ENCODE measurements around the gene C13orf46.

C13orf46 gene

GRCh38 chr13:113938716-113939115, 35.2 kb downstream of the C13orf46 start:
- no peak for DNase-seq (ENCODE audit: low read depth)
- no peak overlapping the region for H3K4me3 ChIP-seq (ENCODE audit: low read length)
- TF ChIP-seq CTCF (IDR thresholded peaks at IDR 0.05; ENCODE audit: insufficient read depth, low read depth, low read length, missing control alignments) = no peak

GRCh38 chr13:113938246-113938645, 35.6 kb downstream of the C13orf46 start:
- TF ChIP-seq CTCF (IDR thresholded peaks at IDR 0.05; ENCODE audit: insufficient read depth, low read depth, low read length, missing control alignments) = no peak
- DNase-seq (ENCODE audit: low read depth) = no peak

GRCh38 chr13:113937527-113938180, 36.2 kb downstream of the C13orf46 start:
- DNase-seq (ENCODE audit: low read depth) = no peak
- TF ChIP-seq CTCF (IDR thresholded peaks at IDR 0.05; ENCODE audit: insufficient read depth, low read depth, low read length, missing control alignments) = no peak
- no peak overlapping the region for H3K4me3 ChIP-seq (ENCODE audit: low read length)

More at GRCh38 chr13:113938246-113938645, 35.6 kb downstream of the C13orf46 start:
- H3K4me3 ChIP-seq (ENCODE audit: low read length) = no peak overlapping the region

GRCh38 chr13:113937073-113937472, 36.8 kb downstream of the C13orf46 start:
- DNase-seq (ENCODE audit: low read depth) = no peak
- H3K4me3 ChIP-seq (ENCODE audit: low read length) = no peak overlapping the region
- no peak for TF ChIP-seq CTCF (IDR thresholded peaks at IDR 0.05; ENCODE audit: insufficient read depth, low read depth, low read length, missing control alignments)

- peak; percentile 19 for DNase-seq (ENCODE audit: low read depth)
- no peak overlapping the region for H3K4me3 ChIP-seq (ENCODE audit: low read length)
- TF ChIP-seq CTCF (IDR thresholded peaks at IDR 0.05; ENCODE audit: insufficient read depth, low read depth, low read length, missing control alignments) = no peak
Observed at GRCh38 chr13:113936166-113936965, 37.5 kb downstream of the C13orf46 start.

GRCh38 chr13:113935001-113935844, 38.7 kb downstream of the C13orf46 start:
- no peak for DNase-seq (ENCODE audit: low read depth)
- no peak for TF ChIP-seq CTCF (IDR thresholded peaks at IDR 0.05; ENCODE audit: insufficient read depth, low read depth, low read length, missing control alignments)
- H3K4me3 ChIP-seq (ENCODE audit: low read length) = no peak overlapping the region

All from epithelial cell of esophagus (primary cell).